Measurements from ENCODE around the gene PLCH1.

PLCH1 gene

GRCh38 chr3:155744626-155745324 lies at the start of gene PLCH1:
Gene PLCH1 (minus strand): TSS chr3:155745071. CDS start chr3:155704224, 40,847 bp downstream.
- in situ Hi-C loops (cut with HindIII; ENCODE audit: low sequenced_read_pairs): no loop called here

- in situ Hi-C loops (cut with HindIII; ENCODE audit: low sequenced_read_pairs): no loop called here
Measured at GRCh38 chr3:155792532-155792931, 47.7 kb upstream of the PLCH1 start.

GRCh38 chr3:155791190-155791589 lies 46.3 kb upstream of the PLCH1 start:
- in situ Hi-C loops (cut with HindIII; ENCODE audit: low sequenced_read_pairs): no loop called here

DNA sequence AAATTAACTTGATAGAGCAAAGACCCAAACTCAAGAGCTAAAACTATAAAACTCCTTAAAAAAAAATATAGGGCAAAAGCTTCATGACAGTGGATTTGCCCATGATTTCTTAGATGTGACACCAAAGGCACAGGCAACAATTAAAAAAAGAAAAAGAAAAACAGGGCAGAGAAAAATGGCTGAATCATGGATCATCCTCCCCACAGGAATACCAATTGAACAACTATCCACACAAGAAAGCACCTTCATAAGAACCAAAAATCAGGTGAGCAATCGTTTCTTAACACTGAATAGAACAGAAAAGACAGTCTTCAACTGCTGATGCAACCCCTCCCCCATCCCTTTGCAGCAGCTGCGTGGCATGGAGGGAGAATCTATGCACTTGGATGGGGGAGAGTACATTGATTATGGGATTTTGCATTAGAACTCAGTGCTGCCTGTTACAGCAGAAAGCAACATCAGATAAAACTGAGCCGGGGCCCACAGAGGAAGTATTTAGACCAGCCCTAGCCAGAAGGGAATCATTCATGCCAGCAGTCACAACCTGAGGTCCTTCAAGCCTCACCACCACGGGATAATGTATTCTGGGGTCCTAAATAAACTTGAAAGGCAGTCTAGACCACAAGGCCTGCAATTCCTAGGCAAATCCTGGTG lies 45.5 kb upstream of the PLCH1 start:
- in situ Hi-C loops (cut with HindIII; ENCODE audit: low sequenced_read_pairs): no loop called here

DNA sequence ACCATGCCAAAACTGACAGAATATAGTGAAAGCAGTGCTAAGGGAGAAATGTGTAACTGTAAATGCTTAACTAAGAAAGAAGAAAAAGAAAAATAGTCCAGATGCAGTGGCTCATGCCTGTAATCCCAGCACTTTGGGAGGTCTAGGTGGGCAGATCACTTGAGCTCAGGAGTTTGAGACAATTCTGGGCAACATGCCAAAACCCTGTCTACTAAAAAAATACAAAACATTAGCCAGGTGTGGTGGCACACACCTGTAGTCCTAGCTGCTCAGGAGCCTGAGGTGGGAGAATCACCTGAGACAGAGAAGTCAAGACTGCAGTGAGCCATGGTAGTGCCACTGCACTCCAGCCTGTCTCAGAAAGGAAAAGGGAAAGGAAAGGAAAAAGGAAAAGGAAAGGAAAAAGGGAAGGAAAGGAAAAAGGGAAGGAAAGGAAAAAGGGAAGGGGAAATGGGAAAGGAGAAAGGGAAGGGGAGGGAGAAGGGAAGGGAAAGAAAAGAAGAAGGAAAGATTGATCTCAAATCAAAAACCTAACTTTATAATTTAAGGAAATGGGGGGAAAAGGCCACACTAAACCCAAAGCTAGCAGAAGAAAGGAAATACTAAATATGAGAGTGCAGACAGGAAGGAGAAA lies 40.9 kb upstream of the PLCH1 start:
- in situ Hi-C loops (cut with HindIII; ENCODE audit: low sequenced_read_pairs): no loop called here

DNA sequence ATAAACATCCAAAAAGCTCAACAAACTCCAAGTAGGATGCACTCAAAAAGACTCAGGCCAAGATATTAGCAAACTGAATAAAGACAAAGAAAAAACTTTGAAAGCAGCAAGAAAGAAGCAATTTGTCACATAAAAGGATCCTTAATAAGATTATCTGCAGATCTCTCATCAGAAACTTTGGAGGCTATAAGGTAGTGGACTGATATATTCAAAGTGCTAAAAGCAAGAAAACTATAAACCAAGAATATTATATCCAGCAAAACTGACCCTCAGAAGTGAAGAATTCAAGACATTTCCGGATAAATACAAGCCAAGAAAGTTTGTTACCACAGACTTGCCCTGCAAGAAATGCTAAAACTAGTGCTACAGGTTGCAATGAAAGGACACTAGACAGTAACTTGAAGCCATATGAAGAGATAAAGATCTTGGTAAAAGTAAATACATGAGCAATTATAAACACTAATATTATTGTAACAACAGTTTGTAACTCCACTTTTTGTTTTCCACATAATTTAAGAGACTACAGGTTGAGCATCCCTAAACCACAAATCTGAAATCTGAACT lies 37.6 kb upstream of the PLCH1 start:
- in situ Hi-C loops (cut with HindIII; ENCODE audit: low sequenced_read_pairs): no loop called here

- in situ Hi-C loops (cut with HindIII; ENCODE audit: low sequenced_read_pairs): no loop called here
Measured at GRCh38 chr3:155780291-155780690, 35.4 kb upstream of the PLCH1 start.

DNA sequence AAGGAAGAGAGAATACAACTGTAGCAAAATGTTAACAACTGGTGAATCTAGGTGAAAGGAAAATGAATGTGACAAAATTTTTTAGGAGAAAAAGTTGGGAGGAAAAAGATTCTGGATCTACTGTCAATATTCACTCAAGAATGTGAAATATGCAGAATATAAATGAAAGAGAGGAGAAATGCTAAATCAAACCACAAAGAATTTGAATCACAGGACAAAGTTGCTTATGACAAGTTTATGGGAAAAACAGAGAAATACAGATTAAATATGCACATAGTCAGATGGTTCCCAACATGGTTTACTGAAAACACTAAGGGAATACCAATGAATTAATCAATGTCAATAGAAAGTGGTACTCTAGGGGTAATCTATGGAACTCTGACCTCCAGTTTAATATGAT lies 33.6 kb upstream of the PLCH1 start:
- in situ Hi-C loops (cut with HindIII; ENCODE audit: low sequenced_read_pairs): no loop called here

DNA sequence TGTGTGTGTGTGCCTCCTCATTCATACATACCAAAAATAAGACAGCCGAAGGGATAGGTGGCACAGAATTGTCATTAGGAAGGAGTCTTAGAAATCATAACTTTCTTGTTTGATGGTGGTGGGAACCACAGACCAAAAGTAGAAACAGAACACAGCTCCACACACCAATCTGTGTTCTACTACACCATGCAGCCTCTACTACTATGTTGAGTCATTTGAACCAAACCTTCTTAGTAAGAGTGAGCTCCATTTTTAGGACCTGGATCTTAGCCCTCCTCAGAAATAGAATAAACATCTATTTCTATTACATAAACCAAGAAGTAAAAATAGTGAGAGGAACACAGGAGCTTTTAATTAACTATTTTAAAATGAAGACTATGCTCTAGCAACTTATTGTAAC lies 27.9 kb upstream of the PLCH1 start:
- in situ Hi-C loops (cut with HindIII; ENCODE audit: low sequenced_read_pairs): no loop called here

DNA sequence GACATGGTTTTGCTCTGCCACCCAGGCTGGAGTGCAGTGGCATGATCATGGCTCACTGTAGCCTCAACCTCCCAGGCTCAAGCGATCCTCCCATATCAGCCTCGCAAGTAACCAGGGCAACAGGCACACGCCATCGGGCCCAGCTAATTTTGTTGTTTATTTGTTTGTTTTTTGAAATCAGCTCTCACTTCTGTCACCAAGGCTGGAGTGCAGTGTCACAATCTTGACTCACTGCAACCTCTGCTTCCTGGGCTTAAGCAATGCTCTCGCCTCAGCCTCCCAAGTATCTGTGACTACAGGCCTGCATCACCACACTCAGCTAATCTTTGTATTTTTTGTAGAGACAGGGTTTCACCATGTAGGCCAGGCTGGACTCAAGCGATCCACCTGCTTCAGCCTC lies 26.3 kb upstream of the PLCH1 start:
- in situ Hi-C loops (cut with HindIII; ENCODE audit: low sequenced_read_pairs): no loop called here

DNA sequence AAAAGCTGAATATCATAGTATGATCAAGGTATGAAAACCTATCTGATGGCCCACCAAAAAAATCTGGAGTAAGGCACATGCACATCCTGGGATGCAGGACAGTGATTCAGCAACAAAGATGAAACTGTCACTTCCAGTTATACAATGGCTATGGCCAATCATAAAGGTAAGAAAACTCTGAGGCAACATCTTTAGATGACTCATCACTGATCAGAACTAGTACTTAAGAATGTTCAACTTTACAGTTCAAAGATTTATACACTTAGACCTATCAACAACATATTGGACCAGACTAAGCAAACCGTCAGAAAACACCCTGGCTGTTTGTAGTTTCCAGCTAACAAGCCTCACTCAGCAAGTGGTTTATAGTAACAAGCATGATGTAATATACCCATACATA lies 21.3 kb upstream of the PLCH1 start:
- in situ Hi-C loops (cut with HindIII; ENCODE audit: low sequenced_read_pairs): no loop called here

DNA sequence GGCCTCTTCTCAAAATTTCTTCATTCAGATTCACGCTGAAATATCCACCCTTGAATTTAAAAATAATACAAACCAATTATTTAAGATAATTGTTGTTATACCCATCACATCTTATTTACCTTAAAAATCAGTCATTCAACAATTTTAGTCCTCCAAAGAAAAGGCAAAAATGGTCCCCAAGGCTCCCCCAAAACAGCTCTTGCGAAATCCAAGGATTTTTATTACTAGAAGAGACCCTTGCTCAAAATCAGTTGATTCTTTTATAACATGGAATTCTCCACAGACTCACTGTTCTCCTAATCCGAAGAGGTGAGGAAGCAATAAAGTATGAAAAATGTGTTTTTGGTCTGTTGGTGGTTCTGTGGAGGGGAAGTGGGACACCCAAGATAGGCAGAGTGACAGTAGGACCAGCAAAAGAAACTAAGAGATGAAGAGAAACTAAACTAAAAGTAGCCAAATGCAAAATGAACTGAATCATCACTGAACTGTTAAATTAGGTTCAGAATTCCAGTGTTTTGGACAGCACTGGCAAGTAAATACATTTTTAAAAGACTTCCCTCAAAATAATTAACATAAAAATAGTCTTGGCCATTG lies 19.1 kb upstream of the PLCH1 start:
- in situ Hi-C loops (cut with HindIII; ENCODE audit: low sequenced_read_pairs): no loop called here

- in situ Hi-C loops (cut with HindIII; ENCODE audit: low sequenced_read_pairs): no loop called here
Measured at GRCh38 chr3:155760653-155761052, 15.8 kb upstream of the PLCH1 start.

GRCh38 chr3:155757577-155757976 lies 12.7 kb upstream of the PLCH1 start:
- in situ Hi-C loops (cut with HindIII; ENCODE audit: low sequenced_read_pairs): no loop called here

DNA sequence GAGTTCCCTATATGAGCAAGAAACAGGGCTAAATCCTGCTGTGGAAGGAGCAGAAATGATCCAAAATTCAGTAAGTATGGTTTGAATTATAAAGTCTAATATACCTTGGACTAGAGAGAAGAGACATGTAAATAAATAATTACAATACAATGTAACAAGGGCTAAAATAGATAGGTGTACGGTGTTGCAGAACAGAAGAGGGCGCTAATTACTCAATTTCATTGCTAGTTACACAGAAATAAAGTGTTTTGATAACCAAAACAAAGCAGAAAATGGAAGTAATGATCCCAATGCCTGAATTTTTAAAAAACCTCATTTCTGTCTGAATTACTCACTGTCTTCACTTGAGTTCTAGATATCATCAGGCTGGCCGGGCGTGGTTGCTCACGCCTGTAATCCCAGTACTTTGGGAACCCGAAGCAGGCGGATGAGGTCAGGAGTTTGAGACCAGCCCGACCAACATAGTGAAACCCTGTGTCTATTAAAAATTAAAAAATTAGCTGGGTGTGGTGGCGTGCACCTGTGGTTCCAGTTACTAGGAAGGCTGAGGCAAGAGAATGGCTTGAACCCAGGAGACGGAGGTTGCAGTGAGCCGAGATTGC lies 8.3 kb upstream of the PLCH1 start:
- in situ Hi-C loops (cut with HindIII; ENCODE audit: low sequenced_read_pairs): no loop called here

GRCh38 chr3:155748611-155749365 lies 3.9 kb upstream of the PLCH1 start:
- in situ Hi-C loops (cut with HindIII; ENCODE audit: low sequenced_read_pairs): no loop called here

GRCh38 chr3:155747946-155748290 lies 3.0 kb upstream of the PLCH1 start:
- in situ Hi-C loops (cut with HindIII; ENCODE audit: low sequenced_read_pairs): no loop called here

GRCh38 chr3:155747286-155747945 lies 2.5 kb upstream of the PLCH1 start:
- in situ Hi-C loops (cut with HindIII; ENCODE audit: low sequenced_read_pairs): no loop called here

- in situ Hi-C loops (cut with HindIII; ENCODE audit: low sequenced_read_pairs): no loop called here
Measured at GRCh38 chr3:155746703-155747102, 1.8 kb upstream of the PLCH1 start.

Measured in endothelial cell of hepatic sinusoid (primary cell).